GM11168 (cell line): Measurements from ENCODE around the gene ZNF557.

Source experiments
- in situ Hi-C: fragments of 300-500 bp; cut with MboI; formaldehyde crosslinking; loops from one replicate; pipeline ENCODE4 v1.12.0; 2022; ENCODE audit warnings: low sequenced_read_pairs; ENCODE audit not compliant: unreplicated experiment

The ZNF557 gene

GRCh38 chr19:7119582-7119981 lies 50.1 kb downstream of the ZNF557 start:
- in situ Hi-C loops: no loop called here

GRCh38 chr19:7120499-7120898 lies 51.0 kb downstream of the ZNF557 start:
- in situ Hi-C loops: no loop called here

GRCh38 chr19:7122701-7123100 lies 53.2 kb downstream of the ZNF557 start:
- in situ Hi-C loops: no loop called here

- in situ Hi-C loops: no loop called here
Observed at GRCh38 chr19:7124782-7125181, 55.3 kb downstream of the ZNF557 start.

GRCh38 chr19:7125221-7125620 lies 55.7 kb downstream of the ZNF557 start:
- in situ Hi-C loops: no loop called here

GRCh38 chr19:7126132-7126531 lies 56.6 kb downstream of the ZNF557 start:
- in situ Hi-C loops: no loop called here

- in situ Hi-C loops: no loop called here
Observed at GRCh38 chr19:7130043-7130442, 60.5 kb downstream of the ZNF557 start.

GRCh38 chr19:7132054-7132453 lies 62.6 kb downstream of the ZNF557 start:
- in situ Hi-C loops: no loop called here

- in situ Hi-C loops: no loop called here
Observed at GRCh38 chr19:7137120-7137519, 67.6 kb downstream of the ZNF557 start.
